NCI-H510A treated with DMSO at 0.1 percent for 48 hours (cell line): ENCODE results near the gene GPX3.
A peak's percentile ranks its signal among the peaks of the same experiment; 100 is the strongest.

Source experiments
- DNase-seq: peaks from one replicate; lab custom pipeline; 2025; lab: John Stamatoyannopoulos, UW

Gene GPX3

GRCh38 chr5:151058301-151058700 is 37.9 kb downstream of the GPX3 start:
- DNase-seq = no peak

- DNase-seq = no peak
Measured at GRCh38 chr5:151058891-151059489, 38.6 kb downstream of the GPX3 start.

GRCh38 chr5:151060742-151061141 is 40.4 kb downstream of the GPX3 start:
- DNase-seq = no peak

- no peak for DNase-seq
Measured at GRCh38 chr5:151062405-151063141, 42.2 kb downstream of the GPX3 start.

GRCh38 chr5:151063142-151063989 is 43.0 kb downstream of the GPX3 start:
- no peak for DNase-seq

- DNase-seq = no peak
Measured at GRCh38 chr5:151064916-151065499, 44.6 kb downstream of the GPX3 start.

GRCh38 chr5:151065609-151066008 is 45.2 kb downstream of the GPX3 start:
- no peak for DNase-seq

GRCh38 chr5:151066920-151067319 is 46.5 kb downstream of the GPX3 start:
- no peak for DNase-seq

GRCh38 chr5:151067632-151068432 is 47.4 kb downstream of the GPX3 start:
- DNase-seq = no peak

- DNase-seq = peak; percentile 8
Measured at GRCh38 chr5:151068433-151069197, 48.2 kb downstream of the GPX3 start.

- DNase-seq = no peak
Measured at GRCh38 chr5:151070449-151070848, 50.1 kb downstream of the GPX3 start.

GRCh38 chr5:151071021-151071420 is 50.6 kb downstream of the GPX3 start:
- DNase-seq = no peak

GRCh38 chr5:151071848-151072629 is 51.6 kb downstream of the GPX3 start:
- no peak for DNase-seq

GRCh38 chr5:151072630-151073025 is 52.2 kb downstream of the GPX3 start:
- DNase-seq = no peak

- DNase-seq = no peak
Measured at GRCh38 chr5:151073280-151073679, 52.9 kb downstream of the GPX3 start.

GRCh38 chr5:151074557-151074956 is 54.2 kb downstream of the GPX3 start:
- no peak for DNase-seq

GRCh38 chr5:151075698-151076331 is 55.4 kb downstream of the GPX3 start:
- DNase-seq = no peak

GRCh38 chr5:151076616-151077015 is 56.2 kb downstream of the GPX3 start:
- DNase-seq = no peak

GRCh38 chr5:151077419-151077818 is 57.0 kb downstream of the GPX3 start:
- no peak for DNase-seq

- DNase-seq = no peak
Measured at GRCh38 chr5:151077967-151078366, 57.6 kb downstream of the GPX3 start.
